WTC11 (cell line): Measurements from ENCODE around the gene CELSR3. TPM values are rescaled to one million over a fixed set of nuclear protein-coding genes. Genes with fewer than 3 reads are reported as not detected.

Source experiments
- ATF1 ChIP-seq: sonication (generic); formaldehyde crosslinking; IDR thresholded peaks from 2 replicates; pipeline ENCODE4 v1.8.1; 2023; ENCODE audit warnings: mild to moderate bottlenecking, moderate library complexity, missing genetic modification reagents
- CREM ChIP-seq: sonication (generic); formaldehyde crosslinking; IDR thresholded peaks from 2 replicates; pipeline ENCODE4 v1.8.1; 2022; ENCODE audit warnings: mild to moderate bottlenecking, missing genetic modification reagents, moderate library complexity
- E2F1 ChIP-seq: sonication (generic); formaldehyde crosslinking; IDR thresholded peaks from 2 replicates; pipeline ENCODE4 v1.8.0; 2022; ENCODE audit warnings: mild to moderate bottlenecking, missing genetic modification reagents
- ELF4 ChIP-seq: sonication (generic); formaldehyde crosslinking; IDR thresholded peaks from 2 replicates; pipeline ENCODE4 v1.8.1; 2022; ENCODE audit warnings: low read depth, mild to moderate bottlenecking, moderate library complexity, missing genetic modification reagents
- EMX1 ChIP-seq: fragments of 250-450 bp; sonication (Bioruptor Pico); IDR thresholded peaks from 2 replicates; pipeline ENCODE4 v1.8.0; 2021; ENCODE audit warnings: mild to moderate bottlenecking
- FOXJ3 ChIP-seq: sonication (generic); formaldehyde crosslinking; IDR thresholded peaks from 2 replicates; pipeline ENCODE4 v1.9.0; 2021; ENCODE audit warnings: missing genetic modification reagents, mild to moderate bottlenecking, borderline replicate concordance
- IRF1 ChIP-seq: sonication (generic); formaldehyde crosslinking; IDR thresholded peaks from 2 replicates; pipeline ENCODE4 v1.8.0; 2023; ENCODE audit warnings: missing genetic modification reagents
- JAZF1 ChIP-seq: fragments of 250-450 bp; sonication (Bioruptor Pico); IDR thresholded peaks from 2 replicates; pipeline ENCODE4 v1.9.0; 2021; ENCODE audit warnings: moderate library complexity, mild to moderate bottlenecking, inconsistent platforms
- NFYB ChIP-seq: sonication (generic); formaldehyde crosslinking; conservative IDR thresholded peaks from 2 replicates; pipeline ENCODE4 v1.8.0; 2022; ENCODE audit warnings: low read depth, missing genetic modification reagents
- PREB ChIP-seq: sonication (generic); formaldehyde crosslinking; IDR thresholded peaks from 2 replicates; pipeline ENCODE4 v1.8.1; 2022; ENCODE audit warnings: mild to moderate bottlenecking, missing genetic modification reagents, moderate library complexity, borderline replicate concordance
- RORB ChIP-seq: fragments of 250-450 bp; sonication (Bioruptor Pico); IDR thresholded peaks from 2 replicates; pipeline ENCODE4 v1.9.0; 2021; ENCODE audit warnings: mild to moderate bottlenecking
- TEAD1 ChIP-seq: sonication (generic); formaldehyde crosslinking; IDR thresholded peaks from 2 replicates; pipeline ENCODE4 v1.8.0; 2022; ENCODE audit warnings: mild to moderate bottlenecking, missing genetic modification reagents
- ZNF121 ChIP-seq: sonication (generic); formaldehyde crosslinking; IDR thresholded peaks from 2 replicates; pipeline ENCODE4 v1.8.0; 2023; ENCODE audit warnings: missing genetic modification reagents
- ZNF281 ChIP-seq: sonication (generic); formaldehyde crosslinking; IDR thresholded peaks from 2 replicates; pipeline ENCODE4 v1.8.0; 2023; ENCODE audit warnings: mild to moderate bottlenecking, missing genetic modification reagents
- ZNF425 ChIP-seq: fragments of 250-450 bp; sonication (Bioruptor Pico); conservative IDR thresholded peaks from 2 replicates; pipeline ENCODE4 v1.9.0; 2021; ENCODE audit warnings: mild to moderate bottlenecking
- total RNA-seq: library from RNA; stranded (reverse); gene quantifications from 3 replicates; pipeline ENCODE4 v1.2.3, GENCODE V29; 2021
- TF ChIP-seq, protein P1 (sequence below): fragments of 250-450 bp; sonication (Bioruptor Pico); IDR thresholded peaks from 2 replicates; pipeline ENCODE4 v1.9.0; 2021; ENCODE audit warnings: mild to moderate bottlenecking
- TF ChIP-seq, protein P2 (sequence below): sonication (generic); formaldehyde crosslinking; IDR thresholded peaks from 2 replicates; pipeline ENCODE4 v1.8.1; 2023; ENCODE audit warnings: mild to moderate bottlenecking, missing genetic modification reagents
- TF ChIP-seq, protein P3 (sequence below): fragments of 200-600 bp; IDR thresholded peaks from 2 replicates; pipeline ENCODE4 v1.8.0; 2022; ENCODE audit warnings: antibody characterized with exemption
- TF ChIP-seq, protein P4 (sequence below): sonication (generic); formaldehyde crosslinking; IDR thresholded peaks from 2 replicates; pipeline ENCODE4 v1.8.1; 2022; ENCODE audit warnings: mild to moderate bottlenecking, moderate library complexity, missing genetic modification reagents
- TF ChIP-seq, protein P5 (sequence below): sonication (generic); formaldehyde crosslinking; IDR thresholded peaks from 2 replicates; pipeline ENCODE4 v1.8.1; 2023; ENCODE audit warnings: mild to moderate bottlenecking, moderate library complexity, missing genetic modification reagents

CELSR3 gene
- total RNA-seq, 1 experiment from 2014 or later = 27.9 TPM

- TF ChIP-seq PREB (CRISPR knock-in tag) (no peak), RORB (CRISPR knock-in tag) (no peak), IRF1 (CRISPR knock-in tag) (peak; percentile 84; the same call in 1 of the 2 replicates), ELF4 (no peak; the same call in 1 of the 2 replicates), ZNF425 (CRISPR knock-in tag) (no peak), E2F1 (CRISPR knock-in tag) (no peak; the same call in 1 of the 2 replicates), ZNF281 (CRISPR knock-in tag) (0 out of 2 replicates have a peak, but pooled peaks have one; percentile 47), JAZF1 (CRISPR knock-in tag) (no peak), FOXJ3 (no peak), ZNF121 (no peak), ATF1 (no peak), TEAD1 (CRISPR knock-in tag) (no peak), EMX1 (CRISPR knock-in tag) (no peak), NFYB (CRISPR knock-in tag) (peak; percentile 90), CREM (0 out of 2 replicates have a peak, but pooled peaks have one; percentile 33)
- TF ChIP-seq, protein P1, sequence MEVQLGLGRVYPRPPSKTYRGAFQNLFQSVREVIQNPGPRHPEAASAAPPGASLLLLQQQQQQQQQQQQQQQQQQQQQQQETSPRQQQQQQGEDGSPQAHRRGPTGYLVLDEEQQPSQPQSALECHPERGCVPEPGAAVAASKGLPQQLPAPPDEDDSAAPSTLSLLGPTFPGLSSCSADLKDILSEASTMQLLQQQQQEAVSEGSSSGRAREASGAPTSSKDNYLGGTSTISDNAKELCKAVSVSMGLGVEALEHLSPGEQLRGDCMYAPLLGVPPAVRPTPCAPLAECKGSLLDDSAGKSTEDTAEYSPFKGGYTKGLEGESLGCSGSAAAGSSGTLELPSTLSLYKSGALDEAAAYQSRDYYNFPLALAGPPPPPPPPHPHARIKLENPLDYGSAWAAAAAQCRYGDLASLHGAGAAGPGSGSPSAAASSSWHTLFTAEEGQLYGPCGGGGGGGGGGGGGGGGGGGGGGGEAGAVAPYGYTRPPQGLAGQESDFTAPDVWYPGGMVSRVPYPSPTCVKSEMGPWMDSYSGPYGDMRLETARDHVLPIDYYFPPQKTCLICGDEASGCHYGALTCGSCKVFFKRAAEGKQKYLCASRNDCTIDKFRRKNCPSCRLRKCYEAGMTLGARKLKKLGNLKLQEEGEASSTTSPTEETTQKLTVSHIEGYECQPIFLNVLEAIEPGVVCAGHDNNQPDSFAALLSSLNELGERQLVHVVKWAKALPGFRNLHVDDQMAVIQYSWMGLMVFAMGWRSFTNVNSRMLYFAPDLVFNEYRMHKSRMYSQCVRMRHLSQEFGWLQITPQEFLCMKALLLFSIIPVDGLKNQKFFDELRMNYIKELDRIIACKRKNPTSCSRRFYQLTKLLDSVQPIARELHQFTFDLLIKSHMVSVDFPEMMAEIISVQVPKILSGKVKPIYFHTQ (CRISPR knock-in tag) = no peak
- TF ChIP-seq, protein P2, sequence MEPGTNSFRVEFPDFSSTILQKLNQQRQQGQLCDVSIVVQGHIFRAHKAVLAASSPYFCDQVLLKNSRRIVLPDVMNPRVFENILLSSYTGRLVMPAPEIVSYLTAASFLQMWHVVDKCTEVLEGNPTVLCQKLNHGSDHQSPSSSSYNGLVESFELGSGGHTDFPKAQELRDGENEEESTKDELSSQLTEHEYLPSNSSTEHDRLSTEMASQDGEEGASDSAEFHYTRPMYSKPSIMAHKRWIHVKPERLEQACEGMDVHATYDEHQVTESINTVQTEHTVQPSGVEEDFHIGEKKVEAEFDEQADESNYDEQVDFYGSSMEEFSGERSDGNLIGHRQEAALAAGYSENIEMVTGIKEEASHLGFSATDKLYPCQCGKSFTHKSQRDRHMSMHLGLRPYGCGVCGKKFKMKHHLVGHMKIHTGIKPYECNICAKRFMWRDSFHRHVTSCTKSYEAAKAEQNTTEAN = peak; percentile 65; the same call in 1 of the 2 replicates
- TF ChIP-seq, protein P3, sequence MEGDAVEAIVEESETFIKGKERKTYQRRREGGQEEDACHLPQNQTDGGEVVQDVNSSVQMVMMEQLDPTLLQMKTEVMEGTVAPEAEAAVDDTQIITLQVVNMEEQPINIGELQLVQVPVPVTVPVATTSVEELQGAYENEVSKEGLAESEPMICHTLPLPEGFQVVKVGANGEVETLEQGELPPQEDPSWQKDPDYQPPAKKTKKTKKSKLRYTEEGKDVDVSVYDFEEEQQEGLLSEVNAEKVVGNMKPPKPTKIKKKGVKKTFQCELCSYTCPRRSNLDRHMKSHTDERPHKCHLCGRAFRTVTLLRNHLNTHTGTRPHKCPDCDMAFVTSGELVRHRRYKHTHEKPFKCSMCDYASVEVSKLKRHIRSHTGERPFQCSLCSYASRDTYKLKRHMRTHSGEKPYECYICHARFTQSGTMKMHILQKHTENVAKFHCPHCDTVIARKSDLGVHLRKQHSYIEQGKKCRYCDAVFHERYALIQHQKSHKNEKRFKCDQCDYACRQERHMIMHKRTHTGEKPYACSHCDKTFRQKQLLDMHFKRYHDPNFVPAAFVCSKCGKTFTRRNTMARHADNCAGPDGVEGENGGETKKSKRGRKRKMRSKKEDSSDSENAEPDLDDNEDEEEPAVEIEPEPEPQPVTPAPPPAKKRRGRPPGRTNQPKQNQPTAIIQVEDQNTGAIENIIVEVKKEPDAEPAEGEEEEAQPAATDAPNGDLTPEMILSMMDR = peak; percentile 62
- TF ChIP-seq, protein P4, sequence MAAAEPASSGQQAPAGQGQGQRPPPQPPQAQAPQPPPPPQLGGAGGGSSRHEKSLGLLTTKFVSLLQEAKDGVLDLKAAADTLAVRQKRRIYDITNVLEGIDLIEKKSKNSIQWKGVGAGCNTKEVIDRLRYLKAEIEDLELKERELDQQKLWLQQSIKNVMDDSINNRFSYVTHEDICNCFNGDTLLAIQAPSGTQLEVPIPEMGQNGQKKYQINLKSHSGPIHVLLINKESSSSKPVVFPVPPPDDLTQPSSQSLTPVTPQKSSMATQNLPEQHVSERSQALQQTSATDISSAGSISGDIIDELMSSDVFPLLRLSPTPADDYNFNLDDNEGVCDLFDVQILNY (CRISPR knock-in tag) = peak; percentile 88
- TF ChIP-seq, protein P5, sequence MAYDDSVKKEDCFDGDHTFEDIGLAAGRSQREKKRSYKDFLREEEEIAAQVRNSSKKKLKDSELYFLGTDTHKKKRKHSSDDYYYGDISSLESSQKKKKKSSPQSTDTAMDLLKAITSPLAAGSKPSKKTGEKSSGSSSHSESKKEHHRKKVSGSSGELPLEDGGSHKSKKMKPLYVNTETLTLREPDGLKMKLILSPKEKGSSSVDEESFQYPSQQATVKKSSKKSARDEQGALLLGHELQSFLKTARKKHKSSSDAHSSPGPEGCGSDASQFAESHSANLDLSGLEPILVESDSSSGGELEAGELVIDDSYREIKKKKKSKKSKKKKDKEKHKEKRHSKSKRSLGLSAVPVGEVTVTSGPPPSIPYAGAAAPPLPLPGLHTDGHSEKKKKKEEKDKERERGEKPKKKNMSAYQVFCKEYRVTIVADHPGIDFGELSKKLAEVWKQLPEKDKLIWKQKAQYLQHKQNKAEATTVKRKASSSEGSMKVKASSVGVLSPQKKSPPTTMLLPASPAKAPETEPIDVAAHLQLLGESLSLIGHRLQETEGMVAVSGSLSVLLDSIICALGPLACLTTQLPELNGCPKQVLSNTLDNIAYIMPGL = peak; percentile 95
Observed at GRCh38 chr3:48635222-48636021, 27.3 kb downstream of the CELSR3 start, which contains the start of gene SLC26A6 (continued).
